HG03521 (cell line): ENCODE results near the gene MICAL2.

Experiments used
- ATAC-seq: cut with Tn5 transposase; IDR thresholded peaks from one replicate; pipeline ENCODE4 v1.9.1; 2021; ENCODE audit warnings: mild to moderate bottlenecking, moderate library complexity; ENCODE audit not compliant: unreplicated experiment

The MICAL2 gene

DNA sequence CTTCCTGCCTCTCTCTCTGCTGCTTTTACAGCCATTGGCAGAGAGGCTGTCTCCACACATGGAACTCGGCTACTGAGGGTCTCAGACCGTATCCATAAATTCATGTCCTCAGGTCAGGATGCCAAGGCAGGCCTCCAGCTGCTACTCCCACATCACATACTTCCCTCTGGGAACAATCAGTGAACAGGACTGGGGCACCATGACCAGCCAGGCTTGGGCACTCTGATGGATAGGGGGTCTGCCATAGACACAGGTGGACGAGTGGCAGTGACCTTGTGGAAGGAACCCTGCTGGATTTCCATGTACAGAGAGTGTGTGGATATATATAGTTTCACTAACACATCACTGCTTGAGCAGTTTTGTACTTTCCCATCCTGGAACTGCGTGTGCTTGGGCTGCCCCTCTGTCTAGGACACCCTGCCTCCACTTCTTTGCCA lies 169.3 kb downstream of the MICAL2 start:
- no peak for ATAC-seq

DNA sequence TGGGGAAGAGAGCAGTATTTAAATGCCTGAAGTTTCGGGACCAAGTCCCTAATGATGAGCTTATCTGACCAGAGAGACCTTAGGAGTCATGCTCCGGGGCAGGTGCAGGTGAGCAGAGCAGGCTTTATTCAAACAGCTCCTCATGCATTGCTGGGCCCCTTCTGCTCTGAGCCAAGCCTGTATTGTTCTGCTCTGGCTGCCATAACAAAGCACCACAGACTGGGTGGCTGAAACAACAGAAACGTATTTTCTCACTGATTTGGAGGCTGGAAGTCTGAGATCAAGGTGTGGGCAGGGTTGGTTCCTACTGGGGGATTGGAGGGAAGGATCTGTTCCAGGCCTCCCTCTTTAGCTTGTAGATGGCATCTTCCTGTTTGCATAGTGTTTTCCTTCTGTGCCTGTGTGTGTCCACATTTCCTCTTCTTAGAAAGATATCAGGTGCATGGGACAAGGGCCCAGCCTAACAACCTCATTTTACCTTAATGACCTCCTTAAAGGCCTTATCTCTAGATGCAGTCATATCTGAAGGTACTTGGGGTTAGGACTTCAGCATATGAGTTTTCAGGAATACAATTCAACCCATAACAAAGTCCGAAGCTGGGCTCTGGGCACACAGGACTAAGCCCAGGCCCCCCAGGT lies 169.9 kb downstream of the MICAL2 start:
- no peak for ATAC-seq

DNA sequence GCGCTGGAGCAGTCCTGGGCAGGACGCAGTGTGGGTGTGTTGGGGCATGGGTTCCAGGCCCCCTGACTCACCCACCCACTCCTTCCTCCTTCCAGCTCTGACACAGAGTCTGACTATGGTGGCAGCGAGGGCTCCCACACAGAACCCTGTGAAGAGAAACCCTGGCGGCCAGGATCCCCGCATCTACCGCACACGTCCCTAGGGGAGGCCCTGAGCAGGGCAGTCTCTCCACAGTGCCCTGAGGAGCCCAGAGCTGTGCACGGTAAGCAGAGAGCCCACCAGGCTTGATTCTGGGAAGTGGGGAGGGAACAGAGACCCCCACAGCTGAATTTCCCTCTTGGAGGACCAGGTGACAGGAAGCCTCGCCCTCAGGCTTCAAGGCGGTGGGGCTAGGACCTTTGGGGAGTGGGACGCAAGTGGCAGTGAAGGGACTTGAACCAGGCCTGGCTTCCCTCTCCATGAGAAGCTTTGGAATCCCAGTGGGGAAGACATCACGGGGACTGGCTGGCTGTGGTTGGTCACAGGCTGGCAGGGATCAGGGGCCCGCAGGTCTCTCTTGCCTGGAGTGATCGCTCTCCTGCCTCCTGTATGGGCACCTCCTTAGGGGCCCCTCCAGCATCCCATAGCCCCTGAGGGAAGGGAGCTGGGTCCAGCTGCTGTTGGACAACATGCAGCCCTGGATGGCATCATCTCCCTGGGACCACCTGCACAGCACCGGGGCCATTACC lies 170.6 kb downstream of the MICAL2 start:
- ATAC-seq = no peak

DNA sequence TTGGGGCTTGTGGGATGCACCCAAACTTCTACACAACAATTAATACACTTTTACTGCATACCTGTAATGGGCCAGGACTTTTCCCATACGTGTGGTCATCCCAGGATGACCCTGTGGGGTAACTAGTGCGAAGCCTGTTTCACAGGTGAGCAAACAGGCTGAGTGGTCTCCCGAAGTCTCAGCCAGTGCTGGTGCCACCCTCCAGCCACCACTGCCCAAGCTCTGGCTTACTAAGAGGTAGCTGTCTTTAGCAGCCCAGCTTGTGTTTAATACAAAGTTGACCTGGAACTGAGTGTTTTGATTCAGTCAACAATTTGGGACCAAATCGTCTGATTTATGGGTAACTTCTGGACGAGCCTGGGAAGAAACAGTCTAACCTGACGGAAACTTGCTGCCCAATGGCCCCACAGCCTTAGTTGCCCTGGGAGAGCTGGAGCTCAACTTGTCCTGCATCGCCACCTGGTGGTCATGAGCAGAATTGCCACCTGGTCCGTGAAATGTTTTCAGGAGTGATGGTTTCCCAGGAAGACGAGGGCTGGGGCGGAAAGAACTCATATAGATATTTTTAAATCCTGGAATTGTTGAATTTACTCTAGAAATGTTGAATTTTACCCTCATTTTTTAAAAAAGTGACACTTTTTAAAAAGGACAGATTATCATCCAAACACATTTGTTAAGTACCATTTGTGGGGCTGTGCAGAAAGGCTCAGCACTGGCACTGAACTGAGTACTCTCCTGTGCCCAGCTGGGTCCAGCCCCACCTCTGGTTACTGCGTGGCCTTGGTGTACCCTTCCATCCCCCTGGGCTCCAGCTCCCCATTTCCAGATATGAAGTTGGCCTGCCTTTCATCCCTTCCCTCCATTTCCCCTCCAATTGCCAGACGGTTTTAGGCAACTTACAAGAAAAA lies 171.4 kb downstream of the MICAL2 start:
- ATAC-seq = no peak

DNA sequence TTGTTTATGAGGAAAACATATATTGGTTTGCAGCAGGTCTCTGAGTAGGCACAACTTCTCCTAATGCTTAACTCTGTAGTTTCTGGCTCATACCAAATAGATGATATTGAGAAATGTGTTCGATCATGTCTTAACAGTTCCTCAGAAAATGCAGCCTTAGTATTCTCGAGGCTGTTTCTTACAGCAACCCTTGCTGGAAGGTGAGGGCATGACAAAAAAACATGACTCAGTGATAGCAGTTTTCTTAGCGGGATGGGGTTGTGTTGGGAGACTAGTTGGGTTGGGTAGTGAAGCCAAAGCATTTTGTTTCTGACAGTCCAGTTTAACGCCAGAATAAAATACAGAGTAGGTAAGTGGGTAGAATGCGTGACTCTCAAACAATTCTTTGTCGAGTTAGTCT lies 172.3 kb downstream of the MICAL2 start:
- no peak for ATAC-seq

DNA sequence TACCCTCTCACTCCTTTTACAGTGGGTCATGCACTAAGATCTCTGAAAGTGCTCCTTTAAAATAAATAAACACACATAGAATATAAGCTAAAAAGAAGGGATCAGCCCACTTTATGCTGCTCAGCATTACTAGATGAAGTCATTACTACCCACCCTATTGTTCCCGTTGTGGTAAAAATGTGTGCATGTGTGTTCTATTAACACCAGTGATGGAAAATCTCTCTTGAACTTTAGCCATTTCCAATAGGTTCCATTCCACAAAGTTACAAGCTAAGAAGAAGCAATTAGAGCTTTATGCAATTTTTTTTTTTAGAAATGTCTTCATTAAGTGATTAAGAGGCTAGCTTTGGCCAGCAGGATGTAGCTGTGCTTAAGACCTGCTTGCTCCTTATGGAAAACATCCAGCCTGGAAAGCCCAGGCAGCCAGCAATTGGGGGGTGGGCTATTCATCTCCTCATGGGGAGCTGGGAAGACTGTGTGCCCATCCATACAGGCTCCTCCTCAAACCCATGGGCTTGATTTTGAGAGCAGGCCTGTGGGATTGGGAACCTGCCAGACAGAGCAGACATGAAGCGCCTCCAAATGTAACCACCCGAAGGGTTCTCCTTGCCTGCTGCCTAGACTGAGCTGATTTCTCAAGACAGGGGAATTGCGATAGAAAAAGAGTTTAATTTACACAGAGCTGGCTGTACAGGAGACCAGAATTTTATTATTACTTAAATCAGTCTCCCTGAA lies 174.1 kb downstream of the MICAL2 start:
- no peak for ATAC-seq

DNA sequence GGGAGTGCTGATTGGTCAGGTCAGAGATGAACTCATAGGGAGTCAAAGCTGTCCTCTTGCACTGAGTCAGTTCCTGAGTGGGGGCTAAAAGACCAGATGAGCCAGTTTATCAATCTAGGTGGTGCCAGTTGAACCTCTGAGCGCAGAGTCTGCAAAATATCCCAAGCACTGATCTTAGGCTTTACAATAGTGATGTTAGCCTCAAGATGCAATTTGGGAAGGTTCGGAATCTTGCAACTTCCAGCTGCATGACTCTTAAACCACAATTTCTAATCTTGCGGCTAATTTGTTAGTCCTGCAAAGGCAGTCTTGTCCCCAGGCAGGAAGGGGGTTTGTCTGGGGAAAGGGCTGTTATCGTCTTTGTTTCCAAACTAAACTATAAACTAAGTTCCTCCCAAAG lies 174.7 kb downstream of the MICAL2 start:
- no peak for ATAC-seq

DNA sequence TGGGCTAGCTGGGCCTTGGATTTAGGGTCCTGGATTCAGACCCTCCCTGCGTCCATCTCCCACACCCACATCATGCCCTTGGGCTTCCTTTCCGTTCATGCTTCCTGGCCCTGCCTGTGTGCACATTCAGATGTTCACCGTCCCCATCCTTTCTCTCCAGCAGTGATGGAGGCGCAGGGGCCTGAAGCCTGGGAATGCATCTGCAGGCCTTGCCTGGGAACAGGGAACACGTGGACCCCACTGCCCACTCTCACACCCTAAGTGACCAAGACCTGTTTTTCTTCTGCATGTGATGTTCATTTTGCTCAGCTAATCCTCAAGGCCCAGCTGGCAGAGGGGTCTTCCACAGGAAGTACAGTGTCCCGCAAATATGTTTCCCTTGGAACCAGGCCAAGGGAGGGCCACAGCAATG lies 175.4 kb downstream of the MICAL2 start:
- no peak for ATAC-seq

DNA sequence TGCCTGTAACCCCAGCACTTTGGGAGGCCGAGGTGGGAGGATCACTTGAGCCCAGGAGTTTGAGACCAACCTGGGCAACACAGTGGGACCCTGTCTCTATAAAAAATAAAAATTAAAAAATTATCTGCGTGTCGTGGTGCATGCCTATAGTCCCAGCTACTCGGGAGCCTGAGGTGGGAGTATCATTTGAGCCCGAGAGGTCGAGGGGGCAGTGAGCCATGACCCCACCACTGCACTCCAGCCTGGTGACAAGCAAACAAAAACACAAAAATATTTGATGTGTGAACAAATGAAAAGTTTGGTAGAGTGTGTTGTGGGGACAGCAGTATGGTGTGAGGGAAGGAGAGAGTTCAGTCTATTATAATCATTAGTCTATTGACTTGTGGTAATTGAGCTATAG lies 176.2 kb downstream of the MICAL2 start:
- no peak for ATAC-seq

DNA sequence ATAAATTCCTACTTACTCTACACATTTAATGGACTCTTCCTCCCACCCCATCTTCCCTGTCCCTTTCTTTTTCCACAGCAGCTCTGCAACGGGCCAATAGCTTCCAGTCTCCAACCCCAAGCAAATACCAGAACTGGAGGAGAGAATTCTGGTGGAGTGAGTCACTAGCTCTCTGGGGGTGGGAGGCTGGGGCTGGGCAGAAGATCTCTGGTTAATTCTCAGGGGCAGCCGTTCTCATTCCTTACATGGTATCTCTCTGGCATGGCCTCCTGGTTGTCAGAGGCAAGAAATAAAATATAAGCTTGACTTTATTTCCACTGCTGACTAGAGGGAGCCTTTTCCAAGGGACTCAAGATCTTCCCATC lies 176.6 kb downstream of the MICAL2 start:
- ATAC-seq = no peak

DNA sequence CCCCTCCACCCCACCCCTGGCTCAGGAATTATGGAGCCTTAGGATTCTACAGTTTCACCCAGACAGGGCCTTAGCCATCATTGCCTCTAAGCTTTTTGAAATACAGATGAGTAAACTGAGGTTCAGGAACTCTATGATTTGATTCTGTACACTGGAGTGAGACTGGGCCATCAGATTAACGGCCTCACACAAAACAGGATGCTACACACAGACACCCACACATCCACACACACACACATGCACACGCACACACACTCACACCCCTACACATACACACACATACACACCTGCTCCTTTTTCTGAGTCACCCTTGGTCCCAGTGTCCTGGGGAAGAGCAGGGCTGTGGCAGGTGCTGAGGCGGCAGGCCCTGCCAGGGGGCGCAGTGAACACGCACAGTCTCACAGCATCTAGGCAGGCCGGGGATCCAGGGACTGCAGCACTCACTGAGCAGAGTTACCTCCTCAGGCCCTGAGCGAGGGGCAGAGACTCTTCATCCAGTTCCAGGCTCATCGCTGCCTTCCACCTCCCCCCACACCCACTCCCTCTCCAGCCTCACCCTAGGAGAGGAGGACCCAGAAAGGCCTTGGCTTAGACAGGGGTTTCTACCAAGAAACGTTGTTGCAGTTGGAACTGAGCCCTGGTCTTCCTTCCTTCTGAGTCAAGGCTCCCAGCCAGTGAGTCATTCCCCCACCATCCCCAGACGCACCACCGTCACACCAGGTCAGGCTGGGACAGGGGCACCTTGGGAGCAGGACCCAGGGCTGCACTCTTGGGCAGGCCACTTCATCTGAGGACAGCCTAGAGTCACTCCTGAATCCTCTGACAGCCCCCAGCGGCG lies 177.2 kb downstream of the MICAL2 start:
- ATAC-seq = no peak

DNA sequence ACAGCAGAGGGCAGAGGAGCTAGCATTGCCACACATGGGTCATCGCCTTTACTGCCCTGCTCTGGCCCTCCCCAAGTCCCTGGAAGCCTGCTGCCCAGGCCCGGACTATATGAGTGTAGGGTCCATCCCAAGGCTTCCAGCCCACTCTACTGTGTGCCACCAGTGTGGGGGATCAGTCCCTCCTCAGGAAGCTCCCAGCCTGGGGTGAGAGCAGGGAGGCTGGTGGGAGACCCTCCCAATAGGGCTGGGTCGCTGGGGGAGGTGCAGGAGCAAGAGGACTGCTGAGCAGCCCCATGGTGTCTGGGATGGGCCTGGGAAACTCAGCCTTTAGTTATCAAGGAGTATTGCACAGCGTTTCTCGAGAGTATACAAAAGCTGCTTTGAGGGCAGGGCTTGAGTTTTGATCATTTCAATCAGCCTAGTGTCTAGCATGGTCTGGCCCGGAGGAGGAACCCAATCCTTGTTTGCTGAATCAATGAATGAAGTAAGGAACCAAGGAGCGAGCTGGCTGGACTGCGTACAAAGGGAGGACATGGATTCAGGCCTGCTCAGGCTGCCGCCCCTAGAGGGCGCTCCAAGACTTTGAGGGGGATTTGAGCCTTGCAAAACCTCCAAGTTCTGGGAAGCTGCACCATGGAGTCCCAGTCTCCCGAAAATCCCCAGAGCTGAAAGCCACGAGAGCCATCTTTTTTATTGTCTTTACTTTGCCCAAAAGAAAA lies 178.0 kb downstream of the MICAL2 start:
- no peak for ATAC-seq

DNA sequence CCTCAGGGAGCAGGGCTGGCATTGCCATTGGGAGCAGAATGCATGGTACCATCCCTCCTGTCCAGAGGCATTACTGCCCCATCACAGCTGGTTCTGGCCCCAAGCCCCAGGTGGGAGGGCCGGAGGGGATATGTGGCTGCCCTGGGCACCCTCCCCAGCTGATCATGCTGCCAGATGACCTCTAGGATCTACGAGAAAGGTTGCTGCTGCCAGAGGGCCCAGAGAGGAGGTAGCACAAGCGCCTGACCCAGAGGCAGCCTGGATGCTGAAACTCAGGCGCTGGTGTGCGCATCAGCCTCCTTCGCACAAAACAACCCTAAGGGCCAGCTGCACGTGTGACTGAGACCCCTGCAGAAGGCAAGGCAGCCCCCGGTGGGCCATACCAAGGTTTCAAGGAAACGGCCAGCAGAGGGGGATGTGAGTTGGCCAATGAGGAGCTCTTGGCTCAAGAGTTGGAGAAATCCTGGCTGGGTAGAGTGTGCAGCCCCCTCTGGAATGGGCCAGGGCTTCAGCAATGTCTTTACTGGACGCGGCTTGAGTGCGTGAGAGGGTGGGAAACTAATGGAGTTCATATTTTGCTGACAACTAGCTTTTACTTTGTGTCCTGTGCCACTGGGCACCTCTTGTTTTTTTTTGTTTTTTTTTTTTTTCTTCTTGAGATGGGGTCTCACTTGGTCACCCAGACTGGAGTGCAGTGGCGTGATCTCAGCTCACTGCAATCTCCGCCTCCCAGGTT lies 178.7 kb downstream of the MICAL2 start:
- ATAC-seq = no peak

DNA sequence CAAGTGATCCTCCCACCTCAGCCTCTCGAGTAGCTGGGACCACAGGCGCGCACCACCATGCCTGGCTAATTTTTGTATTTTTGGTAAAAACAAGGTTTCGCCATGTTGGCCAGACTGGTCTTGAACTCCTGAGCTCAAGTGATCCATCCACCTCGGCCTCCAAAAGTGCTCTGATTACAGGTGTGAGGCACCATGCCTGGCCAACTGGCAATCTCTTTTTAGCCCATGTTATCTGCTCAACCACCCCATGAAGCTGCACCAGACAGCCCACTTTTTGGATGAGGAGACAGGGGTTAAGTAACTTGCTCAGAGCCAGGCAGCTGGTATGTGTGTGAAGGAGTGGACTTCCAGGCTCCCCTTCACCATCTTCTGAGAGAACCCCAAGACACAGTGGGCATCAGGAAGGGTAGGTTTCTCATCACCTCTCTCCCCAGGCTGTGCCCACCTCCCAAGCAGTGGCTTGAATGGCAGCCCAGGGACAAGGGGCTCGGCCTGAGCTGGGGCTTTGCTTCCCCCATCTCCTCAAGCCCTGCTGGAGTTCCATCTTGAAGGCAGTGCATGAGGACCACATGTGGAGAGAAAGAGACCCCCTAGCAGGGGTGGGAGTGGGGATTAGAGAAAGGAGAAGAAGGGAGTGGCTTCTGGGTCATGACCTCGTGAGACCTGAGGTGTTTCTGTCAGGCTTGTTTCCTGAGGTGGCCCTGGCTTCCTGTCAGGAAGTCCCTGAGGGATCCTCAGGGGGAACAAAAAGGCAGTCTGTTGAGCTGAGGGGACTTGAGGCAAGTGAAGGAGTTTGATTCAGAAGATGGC lies 179.5 kb downstream of the MICAL2 start:
- no peak for ATAC-seq

DNA sequence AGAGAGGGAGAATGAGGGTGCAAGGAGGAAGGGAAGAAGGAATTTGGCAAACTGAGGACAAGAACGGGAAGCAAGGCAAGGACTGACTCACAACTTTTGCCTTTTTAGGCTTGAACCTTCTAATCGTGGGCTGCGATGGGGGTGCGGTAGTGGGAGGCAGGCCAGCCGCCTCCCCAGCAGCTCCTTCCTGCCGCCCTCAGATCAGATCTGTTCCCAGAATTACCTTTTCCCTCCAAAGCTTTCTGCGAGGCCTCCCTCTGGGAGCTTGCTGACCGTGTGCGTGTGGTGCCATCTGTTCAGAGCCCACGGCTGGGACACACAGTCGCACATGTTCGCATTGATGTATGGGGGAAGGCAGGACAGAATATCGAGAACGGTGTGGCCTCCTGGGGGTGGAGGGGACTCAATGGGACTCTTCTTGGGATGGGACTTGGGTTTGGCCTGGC lies 180.1 kb downstream of the MICAL2 start:
- no peak for ATAC-seq

DNA sequence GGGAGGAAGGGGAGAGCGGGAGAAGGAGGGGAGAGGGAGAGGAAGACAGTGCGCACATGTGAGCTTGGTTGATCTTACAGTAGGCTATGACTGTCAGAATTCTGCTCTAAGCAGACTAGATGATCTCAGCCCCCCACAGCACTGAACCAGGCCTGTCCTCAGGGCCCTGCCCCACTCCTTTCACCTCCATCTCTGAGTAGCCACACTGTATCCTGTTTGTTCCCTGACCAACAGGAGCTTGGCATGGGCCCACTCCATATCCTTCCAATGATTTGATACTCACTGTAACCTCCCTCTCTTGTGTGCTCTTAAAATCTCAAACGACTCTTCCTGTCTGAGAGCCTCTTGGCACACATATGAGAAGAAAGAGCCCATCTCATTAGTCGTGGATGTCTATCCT lies 180.9 kb downstream of the MICAL2 start:
- ATAC-seq = no peak

DNA sequence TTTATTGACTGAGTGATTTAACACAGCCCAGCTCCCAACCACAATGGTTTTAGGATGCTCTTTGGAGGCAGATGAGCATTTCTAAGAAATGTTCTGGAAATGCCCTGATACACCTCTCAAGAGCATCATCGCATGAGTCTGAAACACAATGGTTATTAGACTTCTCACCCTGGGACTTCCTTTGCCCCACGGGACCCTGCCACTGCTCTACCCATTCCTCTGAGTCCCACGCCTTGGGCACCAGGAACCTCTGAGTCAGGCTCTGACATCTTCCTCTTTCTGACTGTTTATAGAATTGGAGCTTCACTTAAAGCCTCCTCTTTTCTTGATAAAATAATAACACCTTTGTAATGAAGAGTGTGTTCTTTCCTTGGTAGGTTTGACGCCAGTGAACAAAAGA lies 181.4 kb downstream of the MICAL2 start:
- ATAC-seq = no peak

DNA sequence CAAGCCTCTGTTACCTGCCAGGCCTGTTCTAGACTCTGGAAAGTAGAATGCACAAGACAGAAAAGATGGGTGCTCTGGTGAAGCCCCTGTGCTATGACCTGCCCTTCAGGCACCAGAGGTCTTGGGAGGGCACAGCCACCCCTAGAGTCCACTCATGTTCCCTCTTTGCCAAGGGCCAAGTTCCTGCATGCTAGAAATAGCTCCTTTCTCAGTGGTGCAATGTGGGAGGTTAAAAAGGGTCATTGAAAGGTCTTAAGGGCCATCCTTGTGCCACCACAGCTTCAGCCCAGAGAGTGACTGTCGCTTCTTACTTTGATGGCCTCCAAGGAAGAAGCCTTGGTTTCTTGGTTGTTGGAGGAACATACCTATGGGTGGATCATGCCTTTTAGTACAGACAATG lies 182.4 kb downstream of the MICAL2 start:
- ATAC-seq = no peak
